AG09309 (cell line): ENCODE results near the gene LRRK1.

Experiments used
- DNase-seq: peaks from one replicate; pipeline ENCODE4 v3.0.0-alpha.2; 2010; ENCODE audit warnings: low read depth
- H3K4me3 ChIP-seq: 2 replicates; pipeline ENCODE4 v1.5.1; 2011; ENCODE audit warnings: mild to moderate bottlenecking, low read depth, low read length, moderate library complexity; ENCODE audit not compliant: control insufficient read depth
- TF ChIP-seq, protein P1 (sequence below): IDR thresholded peaks from 2 replicates; pipeline ENCODE4 v1.5.1; 2011; ENCODE audit warnings: mild to moderate bottlenecking, low read depth, low read length, inconsistent platforms; ENCODE audit not compliant: insufficient read depth, control insufficient read depth; ENCODE audit errors: missing control alignments

The LRRK1 gene

DNA sequence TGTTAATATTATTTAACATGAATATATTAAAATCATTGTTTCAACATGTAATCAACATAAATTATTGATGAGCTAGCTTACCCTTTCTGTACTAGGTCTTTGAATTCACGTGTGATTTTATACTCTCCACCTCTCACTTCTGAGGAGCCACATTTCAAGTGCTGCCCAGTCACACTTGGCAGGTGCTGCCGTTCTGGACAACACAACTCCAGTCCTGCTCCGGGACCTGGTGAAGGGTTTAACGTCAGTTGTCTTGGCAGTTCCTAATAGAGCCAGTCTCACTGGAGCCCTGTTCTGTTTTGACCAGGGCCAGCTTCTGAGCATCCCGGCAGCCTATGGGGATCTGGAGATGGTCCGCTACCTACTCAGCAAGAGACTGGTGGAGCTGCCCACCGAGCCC is 64.1 kb downstream of the LRRK1 start:
- TF ChIP-seq, protein P1, sequence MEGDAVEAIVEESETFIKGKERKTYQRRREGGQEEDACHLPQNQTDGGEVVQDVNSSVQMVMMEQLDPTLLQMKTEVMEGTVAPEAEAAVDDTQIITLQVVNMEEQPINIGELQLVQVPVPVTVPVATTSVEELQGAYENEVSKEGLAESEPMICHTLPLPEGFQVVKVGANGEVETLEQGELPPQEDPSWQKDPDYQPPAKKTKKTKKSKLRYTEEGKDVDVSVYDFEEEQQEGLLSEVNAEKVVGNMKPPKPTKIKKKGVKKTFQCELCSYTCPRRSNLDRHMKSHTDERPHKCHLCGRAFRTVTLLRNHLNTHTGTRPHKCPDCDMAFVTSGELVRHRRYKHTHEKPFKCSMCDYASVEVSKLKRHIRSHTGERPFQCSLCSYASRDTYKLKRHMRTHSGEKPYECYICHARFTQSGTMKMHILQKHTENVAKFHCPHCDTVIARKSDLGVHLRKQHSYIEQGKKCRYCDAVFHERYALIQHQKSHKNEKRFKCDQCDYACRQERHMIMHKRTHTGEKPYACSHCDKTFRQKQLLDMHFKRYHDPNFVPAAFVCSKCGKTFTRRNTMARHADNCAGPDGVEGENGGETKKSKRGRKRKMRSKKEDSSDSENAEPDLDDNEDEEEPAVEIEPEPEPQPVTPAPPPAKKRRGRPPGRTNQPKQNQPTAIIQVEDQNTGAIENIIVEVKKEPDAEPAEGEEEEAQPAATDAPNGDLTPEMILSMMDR, result no peak
- no peak for DNase-seq
- no peak overlapping the region for H3K4me3 ChIP-seq

DNA sequence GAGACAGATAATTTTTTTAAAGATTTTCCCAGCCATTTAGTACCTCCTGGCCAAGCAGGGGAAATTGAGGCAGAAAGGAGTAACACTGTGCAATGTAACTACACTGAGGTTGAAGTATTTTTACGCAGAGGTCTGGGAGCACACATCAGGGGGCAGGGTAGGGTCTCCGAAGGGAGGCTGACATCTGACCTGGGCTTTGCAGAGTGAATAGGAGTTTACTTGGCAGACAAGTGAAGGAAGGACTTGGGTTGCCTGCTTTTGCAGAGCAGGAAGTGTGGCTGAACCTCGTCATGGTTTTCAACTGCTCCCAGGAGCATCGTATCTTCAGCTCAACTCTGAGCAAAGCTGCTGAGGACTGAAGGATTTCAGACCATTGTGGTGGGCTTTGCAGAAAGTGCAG is 66.2 kb downstream of the LRRK1 start:
- no peak overlapping the region for H3K4me3 ChIP-seq
- no peak for DNase-seq
- TF ChIP-seq, protein P1, result no peak

DNA sequence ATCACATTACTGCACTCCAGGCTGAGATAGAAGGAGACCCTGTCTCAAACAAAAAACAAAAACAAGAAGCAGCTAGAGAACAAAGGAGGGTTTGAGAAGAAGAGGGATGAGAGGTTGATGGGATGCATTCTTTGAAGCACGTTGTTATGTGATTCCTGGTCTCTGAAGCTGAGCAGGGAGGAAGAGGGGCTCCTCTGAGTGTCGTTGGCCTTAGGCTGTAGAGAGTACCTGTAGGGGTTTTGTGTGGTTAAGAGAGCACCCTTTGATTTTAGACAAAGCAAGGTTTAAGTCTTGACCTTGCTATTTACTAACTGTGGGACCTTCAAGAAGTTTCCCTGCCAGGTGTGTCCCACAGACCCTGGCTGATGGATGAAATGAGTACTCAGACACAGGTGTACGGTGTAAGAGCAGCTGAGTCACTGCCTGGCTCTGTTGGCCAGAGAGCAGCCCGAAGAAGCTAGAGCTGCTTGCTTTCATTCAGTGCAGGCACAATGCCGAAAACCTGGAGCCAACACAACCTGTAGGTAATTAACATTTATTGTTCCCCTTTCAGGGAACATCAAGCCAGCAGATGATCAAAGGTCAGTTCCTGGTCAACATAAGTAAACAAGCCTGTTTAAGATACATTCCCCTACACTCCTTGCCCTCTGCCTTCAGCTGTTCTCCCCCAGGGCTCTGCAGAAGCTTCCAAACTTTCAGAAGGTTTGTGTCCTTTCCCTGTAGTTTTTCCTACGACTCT is 67.2 kb downstream of the LRRK1 start:
- no peak for DNase-seq
- TF ChIP-seq, protein P1, result no peak

DNA sequence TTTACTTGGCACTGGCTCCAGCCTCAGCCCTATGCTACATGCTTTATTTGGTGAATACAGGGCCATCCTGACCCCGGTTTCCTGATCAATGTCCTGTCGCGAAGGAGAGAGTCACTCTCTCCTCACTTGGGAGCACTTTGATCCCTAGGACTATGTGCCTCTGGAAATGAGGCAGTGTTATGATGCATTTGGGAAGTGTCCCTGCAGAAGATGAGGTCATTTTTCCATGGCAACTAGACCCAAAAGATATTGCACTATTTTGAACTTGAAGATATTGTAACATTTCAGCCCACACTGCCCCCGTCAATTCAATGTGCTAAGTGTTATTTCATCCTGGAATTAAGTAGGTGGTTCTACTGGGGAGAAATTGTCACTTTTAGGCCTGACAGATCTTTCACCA is 68.0 kb downstream of the LRRK1 start:
- H3K4me3 ChIP-seq, result no peak overlapping the region
- no peak for DNase-seq
- TF ChIP-seq, protein P1, result no peak

More for the DNA sequence above, 67.2 kb downstream of the LRRK1 start:
- no peak overlapping the region for H3K4me3 ChIP-seq

DNA sequence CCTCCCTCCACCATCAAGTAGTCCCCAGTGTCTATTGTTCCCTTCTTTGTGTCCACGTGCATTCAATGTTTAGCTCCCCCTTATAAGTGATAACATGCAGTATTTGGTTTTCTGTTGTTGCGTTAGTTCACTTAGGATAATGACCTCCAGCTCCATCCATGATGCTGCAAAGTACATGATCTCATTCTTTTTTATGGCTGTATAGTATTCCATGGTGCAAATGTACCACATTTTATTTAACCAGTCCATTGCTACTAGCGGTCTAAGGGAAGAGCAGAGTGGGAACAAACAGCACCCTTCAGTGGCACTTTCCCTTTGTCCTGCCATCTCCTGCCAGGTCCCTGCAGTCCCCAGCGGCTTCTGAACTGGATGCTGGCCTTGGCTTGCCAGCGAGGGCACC is 69.1 kb downstream of the LRRK1 start:
- H3K4me3 ChIP-seq, result no peak overlapping the region
- TF ChIP-seq, protein P1, result no peak

DNA sequence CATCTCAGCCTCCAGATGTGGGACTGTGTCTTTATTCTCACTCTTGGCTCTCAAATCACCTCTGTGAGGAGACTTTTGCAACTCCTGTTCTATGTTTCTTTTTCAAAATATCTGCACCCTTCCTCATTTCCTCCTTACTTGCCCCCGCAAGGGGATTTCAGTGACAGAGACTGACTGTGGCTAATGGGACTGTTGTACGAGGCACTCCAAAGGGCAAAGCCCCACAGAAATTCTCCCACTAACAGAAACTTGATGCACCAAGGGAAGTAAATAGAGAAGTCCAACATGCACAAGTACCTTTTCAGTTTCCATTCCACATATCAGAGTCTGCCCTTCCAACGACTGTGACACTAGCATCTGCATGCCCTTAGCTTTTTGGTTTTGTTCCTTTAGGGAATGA is 69.7 kb downstream of the LRRK1 start:
- H3K4me3 ChIP-seq, result no peak overlapping the region
- DNase-seq, result no peak
- TF ChIP-seq, protein P1, result no peak

More for the DNA sequence above, 69.1 kb downstream of the LRRK1 start:
- no peak for DNase-seq
